Peyer's patch (tissue), 4 donors: ENCODE data around the gene MAZ.

Experiments used
- POLR2A ChIP-seq, 2 donors: fragments of 450-650 bp; IDR thresholded peaks; one replicate each; pipeline ENCODE4 v1.5.1; 2017; ENCODE audit warnings: antibody characterized with exemption in 2 of 2, mild to moderate bottlenecking in 2 of 2, moderate library complexity in 2 of 2
- TF ChIP-seq, protein P1 (sequence below), 6 experiments: fragments of 450-650 bp in 4 of 6; fragments of 200-600 bp in 2 of 6; sonication (generic) in 1 of 6; IDR thresholded peaks; one replicate each; pipeline ENCODE4 v1.5.1; 2017 to 2019; ENCODE audit warnings: antibody characterized with exemption in 6 of 6, mild to moderate bottlenecking in 3 of 6, moderate library complexity in 1 of 6

DNA sequence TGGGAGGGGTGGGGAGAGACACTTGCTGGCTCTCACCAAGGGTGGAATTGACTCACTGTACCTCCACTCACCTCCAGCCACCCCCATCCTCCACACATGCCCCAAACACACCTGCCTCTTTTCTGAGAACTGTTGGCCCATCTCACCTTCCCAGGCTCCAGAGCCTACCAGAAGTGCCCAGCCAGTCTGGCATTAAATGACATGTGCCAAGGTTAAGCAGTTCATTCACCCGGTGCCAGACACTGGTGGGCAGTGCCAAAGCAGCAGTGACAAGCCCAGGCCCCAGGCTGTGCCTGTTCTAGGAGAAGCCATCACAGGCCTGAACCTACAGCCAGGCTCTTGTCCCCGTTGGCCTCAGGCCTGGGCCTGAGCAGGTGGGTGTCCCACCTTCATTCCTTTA, 25.2 kb downstream of the MAZ start:
- TF ChIP-seq, protein P1, sequence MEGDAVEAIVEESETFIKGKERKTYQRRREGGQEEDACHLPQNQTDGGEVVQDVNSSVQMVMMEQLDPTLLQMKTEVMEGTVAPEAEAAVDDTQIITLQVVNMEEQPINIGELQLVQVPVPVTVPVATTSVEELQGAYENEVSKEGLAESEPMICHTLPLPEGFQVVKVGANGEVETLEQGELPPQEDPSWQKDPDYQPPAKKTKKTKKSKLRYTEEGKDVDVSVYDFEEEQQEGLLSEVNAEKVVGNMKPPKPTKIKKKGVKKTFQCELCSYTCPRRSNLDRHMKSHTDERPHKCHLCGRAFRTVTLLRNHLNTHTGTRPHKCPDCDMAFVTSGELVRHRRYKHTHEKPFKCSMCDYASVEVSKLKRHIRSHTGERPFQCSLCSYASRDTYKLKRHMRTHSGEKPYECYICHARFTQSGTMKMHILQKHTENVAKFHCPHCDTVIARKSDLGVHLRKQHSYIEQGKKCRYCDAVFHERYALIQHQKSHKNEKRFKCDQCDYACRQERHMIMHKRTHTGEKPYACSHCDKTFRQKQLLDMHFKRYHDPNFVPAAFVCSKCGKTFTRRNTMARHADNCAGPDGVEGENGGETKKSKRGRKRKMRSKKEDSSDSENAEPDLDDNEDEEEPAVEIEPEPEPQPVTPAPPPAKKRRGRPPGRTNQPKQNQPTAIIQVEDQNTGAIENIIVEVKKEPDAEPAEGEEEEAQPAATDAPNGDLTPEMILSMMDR (IDR thresholded peaks at IDR 0.05), result no peak
- TF ChIP-seq POLR2A (IDR thresholded peaks at IDR 0.05), result no peak
